NCI-H146 (cell line): ENCODE measurements around the gene HFE.

Experiments
- DNase-seq: peaks from one replicate; lab custom pipeline; 2025; lab: John Stamatoyannopoulos, UW

The HFE gene

GRCh38 chr6:26136321-26136720 is 49.1 kb downstream of the HFE start:
- DNase-seq = no peak

GRCh38 chr6:26140254-26140966 is 53.2 kb downstream of the HFE start:
- no peak for DNase-seq

DNA sequence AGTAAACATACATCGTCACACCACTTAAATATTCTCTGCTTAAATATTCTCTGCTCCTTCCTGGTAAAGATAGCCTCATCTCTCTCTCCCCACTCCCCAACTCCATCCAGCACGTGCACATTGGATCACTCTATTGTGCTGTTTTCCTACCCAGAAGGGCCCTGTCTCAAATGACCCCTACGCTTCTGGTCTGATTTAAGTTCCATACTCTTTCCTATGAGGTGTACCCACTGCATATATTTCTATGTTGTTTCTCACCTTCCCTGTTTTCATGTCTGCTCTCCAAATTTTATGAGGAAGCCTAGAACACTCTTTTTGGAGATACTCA is 53.7 kb downstream of the HFE start:
- no peak for DNase-seq

DNA sequence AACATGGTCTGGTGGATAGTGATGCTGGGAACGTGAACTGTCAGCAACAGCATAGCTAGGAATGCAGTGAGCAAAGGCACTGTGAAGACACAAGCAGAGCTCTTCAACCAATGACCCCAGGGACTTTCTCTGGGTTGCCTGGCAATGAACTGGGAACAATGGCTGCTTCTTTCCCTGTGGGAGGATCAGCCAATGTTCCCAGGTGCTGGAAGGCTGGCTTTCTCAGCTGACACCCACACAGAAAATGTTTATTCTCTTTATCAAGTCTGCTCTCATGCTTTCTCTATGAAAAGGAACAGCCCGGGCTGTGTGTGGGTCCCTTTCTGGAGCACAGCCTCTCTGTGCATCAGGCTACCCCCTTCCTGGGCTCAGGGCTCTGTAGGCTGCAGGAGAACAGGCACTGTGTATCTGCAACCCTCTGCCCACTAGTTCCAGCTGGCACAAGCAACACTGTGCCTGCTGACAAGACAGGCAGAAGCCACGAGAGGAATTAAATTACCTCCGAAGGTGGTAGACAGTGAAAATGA is 54.2 kb downstream of the HFE start:
- DNase-seq = peak; percentile 15

DNA sequence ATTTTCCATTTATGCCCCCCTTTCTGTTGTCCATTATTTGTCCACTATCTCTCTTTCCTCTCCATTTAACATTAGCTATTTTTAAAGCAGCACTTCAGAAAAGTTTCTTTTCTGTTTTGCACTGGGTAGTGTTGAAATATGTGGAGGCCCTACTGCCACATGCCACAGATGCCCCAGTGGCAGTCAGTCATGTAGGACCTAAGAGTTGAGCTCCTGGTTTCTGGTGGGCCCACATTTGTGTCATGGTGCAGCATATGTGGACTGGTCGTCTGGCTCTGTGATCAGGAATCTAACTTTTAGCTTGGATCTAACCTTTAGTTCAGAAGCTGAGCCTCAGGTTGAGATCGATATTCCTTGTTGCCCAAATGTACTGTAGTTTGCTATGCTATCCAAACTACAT is 54.8 kb downstream of the HFE start:
- no peak for DNase-seq
